NT2/D1 (cell line): ENCODE measurements around the gene LTB4R.

Source experiments
- DNase-seq: peaks from one replicate; pipeline ENCODE4 v3.0.0-alpha.2; 2011; ENCODE audit warnings: low read depth, low spot score
- H3K27me3 ChIP-seq: 2 replicates; pipeline ENCODE4 v1.6.0; 2011; ENCODE audit warnings: mild to moderate bottlenecking; ENCODE audit not compliant: insufficient read length, insufficient read depth
- H3K36me3 ChIP-seq: 2 replicates; pipeline ENCODE4 v1.6.1; 2011; ENCODE audit warnings: mild to moderate bottlenecking, low read length, mixed read lengths; ENCODE audit not compliant: insufficient read depth, insufficient read length
- H3K4me1 ChIP-seq: 2 replicates; pipeline ENCODE4 v1.5.1; 2011; ENCODE audit not compliant: insufficient read depth, insufficient read length
- H3K4me3 ChIP-seq: 2 replicates; pipeline ENCODE4 v1.5.1; 2011; ENCODE audit warnings: low read depth; ENCODE audit not compliant: insufficient read length
- H3K9ac ChIP-seq: 2 replicates; pipeline ENCODE4 v1.6.0; 2011; ENCODE audit warnings: low read depth; ENCODE audit not compliant: insufficient read length
- H3K9me3 ChIP-seq: 2 replicates; pipeline ENCODE4 v1.5.1; 2011; ENCODE audit warnings: mild to moderate bottlenecking, low read length; ENCODE audit not compliant: insufficient read depth
- SUZ12 ChIP-seq: IDR thresholded peaks from 2 replicates; pipeline ENCODE4 v1.6.1; 2011; ENCODE audit not compliant: insufficient read length, insufficient read depth; ENCODE audit errors: extremely low read depth
- YY1 ChIP-seq: IDR thresholded peaks from 2 replicates; pipeline ENCODE4 v1.6.1; 2011; ENCODE audit not compliant: insufficient read length, insufficient read depth
- ZNF274 ChIP-seq: IDR thresholded peaks from 2 replicates; pipeline ENCODE4 v1.6.1; 2011; ENCODE audit warnings: mild to moderate bottlenecking, low read depth, low read length

LTB4R gene

GRCh38 chr14:24310646-24311604 lies at the start of gene LTB4R:
Gene LTB4R (plus strand): TSS chr14:24311502. CDS start chr14:24315652, 4,150 bp downstream.
- TF ChIP-seq ZNF274 (no peak), YY1 (no peak), SUZ12 (no peak)
- H3K9me3 ChIP-seq: no peaks in the 10 kb centered on the region
- H3K4me3 ChIP-seq: no peak within 1 kb of the TSS
- peaks cover 73% of the 10 kb centered on the region for H3K36me3 ChIP-seq
- H3K9ac ChIP-seq: no peak within 1 kb of the TSS
- no peaks in the 10 kb centered on the region for H3K27me3 ChIP-seq
- H3K4me1 ChIP-seq: peaks cover 4% of the 10 kb centered on the region
- no peak for DNase-seq

- TF ChIP-seq YY1 (no peak), ZNF274 (no peak), SUZ12 (no peak)
- Histone ChIP-seq H3K9ac (no peak overlapping the region), H3K36me3 (peaks cover 28% of the 10 kb centered on the region), H3K4me3 (no peak overlapping the region), H3K27me3 (no peaks in the 10 kb centered on the region), H3K9me3 (no peaks in the 10 kb centered on the region), H3K4me1 (peaks cover 11% of the 10 kb centered on the region)
- DNase-seq: no peak
Measured at GRCh38 chr14:24261969-24262327, 49.4 kb upstream of the LTB4R start.

GRCh38 chr14:24262821-24263733 lies 48.2 kb upstream of the LTB4R start, which contains the start of gene TGM1:
Gene TGM1 (minus strand): TSS chr14:24263177. CDS start chr14:24262352, 825 bp downstream.
- TF ChIP-seq YY1 (no peak), SUZ12 (no peak), ZNF274 (no peak)

GRCh38 chr14:24263848-24264247 lies 47.5 kb upstream of the LTB4R start:
- Histone ChIP-seq H3K9ac (no peak overlapping the region), H3K4me3 (no peak overlapping the region), H3K27me3 (no peaks in the 10 kb centered on the region), H3K9me3 (no peaks in the 10 kb centered on the region), H3K4me1 (peaks cover 9% of the 10 kb centered on the region), H3K36me3 (peaks cover 34% of the 10 kb centered on the region)
- DNase-seq: no peak
- TF ChIP-seq SUZ12 (no peak), ZNF274 (no peak), YY1 (no peak)

More at GRCh38 chr14:24262821-24263733, 48.2 kb upstream of the LTB4R start, which contains the start of gene TGM1:
- H3K9me3 ChIP-seq: no peaks in the 10 kb centered on the region
- H3K4me3 ChIP-seq: no peak within 1 kb of the TSS
- no peaks in the 10 kb centered on the region for H3K27me3 ChIP-seq
- DNase-seq: no peak
- H3K36me3 ChIP-seq: peaks cover 33% of the 10 kb centered on the region
- no peak within 1 kb of the TSS for H3K9ac ChIP-seq
- peaks cover 11% of the 10 kb centered on the region for H3K4me1 ChIP-seq

- peaks cover 8% of the 10 kb centered on the region for H3K4me1 ChIP-seq
- no peaks in the 10 kb centered on the region for H3K9me3 ChIP-seq
- TF ChIP-seq YY1: no peak
- no peak for TF ChIP-seq ZNF274
- no peak for TF ChIP-seq SUZ12
- peaks cover 39% of the 10 kb centered on the region for H3K36me3 ChIP-seq
- H3K27me3 ChIP-seq: no peaks in the 10 kb centered on the region
- H3K9ac ChIP-seq: no peak overlapping the region
- H3K4me3 ChIP-seq: no peak overlapping the region
- no peak for DNase-seq
Measured at GRCh38 chr14:24264298-24264697, 47.0 kb upstream of the LTB4R start.

- H3K4me1 ChIP-seq: peaks cover 8% of the 10 kb centered on the region
- no peak overlapping the region for H3K4me3 ChIP-seq
- H3K9ac ChIP-seq: no peak overlapping the region
- DNase-seq: no peak
- H3K36me3 ChIP-seq: peaks cover 44% of the 10 kb centered on the region
- TF ChIP-seq ZNF274 (no peak), SUZ12 (no peak), YY1 (no peak)
- no peaks in the 10 kb centered on the region for H3K27me3 ChIP-seq
- no peaks in the 10 kb centered on the region for H3K9me3 ChIP-seq
Measured at GRCh38 chr14:24266344-24267244, 44.7 kb upstream of the LTB4R start.

- no peak overlapping the region for H3K4me3 ChIP-seq
Measured at GRCh38 chr14:24267516-24267915, 43.8 kb upstream of the LTB4R start.

More at GRCh38 chr14:24267516-24267915, 43.8 kb upstream of the LTB4R start:
- H3K4me1 ChIP-seq: peaks cover 8% of the 10 kb centered on the region
- no peaks in the 10 kb centered on the region for H3K27me3 ChIP-seq
- no peaks in the 10 kb centered on the region for H3K9me3 ChIP-seq
- H3K36me3 ChIP-seq: peaks cover 41% of the 10 kb centered on the region
- no peak for DNase-seq
- no peak overlapping the region for H3K9ac ChIP-seq
- no peak for TF ChIP-seq ZNF274
- no peak for TF ChIP-seq YY1
- TF ChIP-seq SUZ12: no peak
